ENCODE data around the gene TMEM179B.

DNA sequence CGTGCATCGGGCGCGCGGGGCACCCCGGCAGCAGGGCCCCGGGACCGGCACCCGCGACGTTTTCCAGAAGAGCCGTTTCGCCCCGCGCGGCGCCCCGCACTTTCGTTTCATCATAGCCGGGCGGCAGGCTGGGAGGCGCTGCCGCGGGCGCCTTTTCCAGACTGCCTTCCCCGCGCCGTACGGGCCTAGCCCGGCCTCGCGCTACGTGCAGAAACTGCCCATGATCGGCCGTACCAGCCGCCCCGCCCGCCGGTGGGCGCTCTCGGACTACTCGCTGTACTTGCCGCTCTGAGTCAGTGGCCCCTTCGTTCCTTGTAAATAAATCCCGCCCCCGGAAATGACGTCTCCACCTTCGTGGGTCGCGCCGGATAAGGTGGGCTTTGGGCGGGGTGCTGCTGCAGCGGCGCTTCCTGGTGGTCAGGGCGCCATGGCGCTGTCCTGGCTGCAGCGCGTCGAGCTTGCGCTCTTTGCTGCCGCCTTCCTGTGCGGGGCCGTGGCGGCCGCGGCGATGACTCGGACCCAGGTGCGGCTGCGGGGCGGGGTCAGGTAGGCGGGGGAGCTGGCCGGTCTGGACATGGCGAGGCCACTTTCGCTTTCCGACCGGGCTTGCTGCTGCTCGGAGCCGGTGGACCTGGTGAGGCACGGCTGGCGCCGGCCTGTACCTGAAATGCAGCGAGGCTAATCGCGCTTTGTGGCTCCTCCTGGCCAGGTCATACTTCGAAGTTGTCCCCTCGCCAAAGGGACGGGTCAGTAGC is at the start of gene TMEM179B:
- TF ChIP-seq ZNF274 (IDR thresholded peaks at IDR 0.05; ENCODE audit: low read depth, low read length) (no peak), SUZ12 (IDR thresholded peaks at IDR 0.05; ENCODE audit: extremely low read depth, insufficient read depth, insufficient read length) (no peak), YY1 (IDR thresholded peaks at IDR 0.05; ENCODE audit: insufficient read depth, insufficient read length) (peak; percentile 73)

Measured in NT2/D1 (cell line).